GM12892 (cell line): Measurements from ENCODE around the gene MRNIP.

Experiments
- POLR2A ChIP-seq: IDR thresholded peaks from 2 replicates; pipeline ENCODE4 v1.6.1; 2011; ENCODE audit warnings: low read depth, low read length, control low read depth
- POLR2AphosphoS5 ChIP-seq: IDR thresholded peaks from 2 replicates; pipeline ENCODE4 v1.6.1; 2011; ENCODE audit warnings: low read depth, low read length, control low read depth
- TAF1 ChIP-seq: IDR thresholded peaks from 2 replicates; pipeline ENCODE4 v1.6.1; 2011; ENCODE audit warnings: low read depth, mild to moderate bottlenecking, control low read depth, low read length, borderline replicate concordance

GRCh38 chr5:179883163-179883562 is 24.5 kb upstream of the MRNIP start:
- no peak for TF ChIP-seq POLR2AphosphoS5
- no peak for TF ChIP-seq POLR2A
- TF ChIP-seq TAF1 = no peak
